ENCODE measurements around the gene STX8. TPM values are rescaled to one million over a fixed set of nuclear protein-coding genes. Genes with fewer than 3 reads are reported as not detected.
"Not testable (repeated sequence)": the region's sequence is repeated elsewhere in the genome, so short reads cannot be mapped to it uniquely, and the experiment has no call there.

STX8 gene
- total RNA-seq, 1 experiment from 2014 or later: 54.8 TPM

- DNase-seq (ENCODE audit: low read depth): peak; percentile 82
Measured at GRCh38 chr17:9346296-9346926, 229.2 kb downstream of the STX8 start.

DNA sequence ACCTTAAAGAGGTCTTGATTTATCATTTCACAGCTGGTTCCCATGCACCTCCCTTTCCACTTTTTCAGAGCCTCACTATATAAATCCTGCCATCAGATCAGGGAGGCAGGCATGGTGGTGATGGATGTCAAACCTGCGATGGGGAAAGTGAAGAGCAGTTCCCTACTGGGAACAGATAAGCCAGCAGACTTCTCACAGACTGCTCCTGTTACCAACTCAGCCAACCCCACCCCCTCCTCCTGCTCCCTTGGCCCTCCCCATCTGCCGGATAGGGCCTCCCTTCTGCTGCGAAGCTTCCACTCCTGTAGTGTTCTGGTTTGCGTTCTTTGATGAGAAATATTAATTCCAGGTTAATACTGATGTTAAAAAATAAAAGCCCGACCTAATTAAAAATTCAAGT is 232.1 kb downstream of the STX8 start:
- no peak for DNase-seq (ENCODE audit: low read depth)

- no peak for DNase-seq (ENCODE audit: low read depth)
Measured at GRCh38 chr17:9342225-9342624, 233.4 kb downstream of the STX8 start.

GRCh38 chr17:9339958-9340357 is 235.7 kb downstream of the STX8 start:
- DNase-seq (ENCODE audit: low read depth): no peak

- not testable (repeated sequence) for DNase-seq (ENCODE audit: low read depth)
Measured at GRCh38 chr17:9339482-9339881, 236.1 kb downstream of the STX8 start.

DNA sequence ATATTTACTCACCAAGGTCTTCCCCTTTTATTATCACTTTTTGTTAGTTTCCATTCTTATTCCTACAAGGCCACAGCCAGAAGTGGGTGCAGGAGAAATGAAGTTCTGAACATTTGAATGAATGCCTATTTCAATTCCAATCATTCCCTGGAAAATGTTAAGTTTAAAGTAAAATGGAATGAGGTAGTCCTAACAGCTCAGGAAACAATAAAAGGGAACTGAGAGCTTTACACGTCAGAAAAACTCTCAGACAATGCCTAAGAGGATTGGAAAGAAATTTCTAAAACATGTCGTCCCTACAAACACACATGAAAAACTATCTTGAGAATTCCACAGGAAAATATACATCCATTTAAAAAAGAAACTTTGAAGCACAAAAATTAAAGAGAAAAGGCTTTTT is 238.8 kb downstream of the STX8 start:
- DNase-seq (ENCODE audit: low read depth): no peak

DNA sequence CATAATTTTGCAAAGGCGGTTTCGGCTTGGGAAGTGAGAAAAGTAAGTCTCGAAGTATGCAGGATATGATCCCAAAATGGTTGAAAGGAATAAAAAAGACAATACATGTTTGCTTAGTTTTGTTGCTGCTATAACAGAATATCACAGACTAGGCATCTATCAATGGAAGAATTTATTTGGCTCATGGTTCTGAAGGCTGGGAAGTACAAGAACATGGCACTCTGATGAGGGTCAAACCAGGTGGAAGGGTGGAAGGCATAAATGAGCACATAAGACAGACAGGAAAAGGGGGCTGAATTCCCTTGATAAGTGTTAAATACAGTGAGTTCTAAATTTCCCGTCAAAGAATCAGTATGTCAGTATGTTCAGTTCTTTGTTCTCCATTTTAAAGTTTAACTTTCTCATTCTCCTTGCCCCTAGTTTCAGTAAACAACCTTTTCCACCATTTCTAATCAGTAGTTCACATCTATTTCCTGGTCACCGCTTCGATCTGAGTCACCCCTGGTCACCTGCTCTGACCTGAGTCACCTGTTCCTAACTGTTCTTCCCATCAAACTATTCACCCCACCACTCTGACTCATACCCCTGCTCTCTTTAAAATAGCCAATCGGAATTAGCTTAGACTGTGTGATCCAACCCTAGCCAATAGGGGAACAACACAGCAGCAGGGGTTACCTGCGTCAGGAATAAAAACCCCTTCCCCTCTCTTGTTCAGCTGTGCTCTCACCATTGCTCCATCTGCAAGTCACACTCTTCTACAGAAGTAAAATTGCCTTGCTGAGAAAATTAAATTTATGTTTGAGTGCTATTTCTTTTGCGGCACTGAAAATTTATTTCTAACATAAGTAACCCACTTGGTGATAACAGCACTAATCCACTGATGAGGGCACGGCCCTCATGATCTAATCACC is 240.8 kb downstream of the STX8 start:
- peak; percentile 18 for DNase-seq (ENCODE audit: low read depth)

- no peak for DNase-seq (ENCODE audit: low read depth)
Measured at GRCh38 chr17:9332132-9332494, 243.5 kb downstream of the STX8 start.

DNA sequence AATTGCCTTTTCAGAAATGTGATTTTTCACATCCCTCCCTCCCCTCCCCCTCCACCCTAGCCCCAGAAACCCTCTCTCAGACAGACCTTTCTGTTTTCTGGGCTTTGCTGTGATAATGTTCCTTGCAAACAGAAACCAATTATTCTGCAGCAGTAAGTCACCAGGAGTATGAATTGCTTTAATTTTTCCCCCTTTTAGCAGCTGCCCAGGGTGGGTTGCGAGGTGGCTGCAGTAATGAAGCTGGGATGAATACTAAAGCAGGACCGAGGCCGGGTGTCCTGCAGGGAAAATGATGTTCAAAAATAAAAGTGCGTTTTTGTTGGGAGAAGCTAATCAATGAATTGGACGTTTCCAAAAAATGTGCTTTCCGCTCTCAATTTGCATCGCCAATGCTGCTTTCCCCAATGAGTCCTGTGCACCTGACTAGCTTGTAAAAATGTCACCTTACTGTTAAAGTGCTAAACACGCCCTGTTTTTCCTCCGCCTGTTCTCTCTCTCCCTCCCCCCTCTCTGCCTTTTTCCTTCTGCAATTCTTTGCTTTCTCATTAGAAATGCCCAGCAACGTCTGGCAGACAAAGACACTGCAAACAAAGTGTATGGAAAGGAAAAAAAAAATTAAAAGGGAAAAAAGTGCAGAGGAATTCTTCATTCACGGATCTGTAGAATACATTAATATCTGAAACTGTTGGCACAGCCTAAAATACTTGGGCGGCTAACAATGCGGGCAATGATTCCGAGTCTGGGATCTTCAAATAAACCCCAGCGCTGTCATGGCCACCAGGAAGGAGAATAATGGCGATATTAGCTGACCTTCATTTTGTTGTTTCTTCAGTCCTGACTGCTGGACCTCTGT is 244.1 kb downstream of the STX8 start:
- no peak for DNase-seq (ENCODE audit: low read depth)

DNA sequence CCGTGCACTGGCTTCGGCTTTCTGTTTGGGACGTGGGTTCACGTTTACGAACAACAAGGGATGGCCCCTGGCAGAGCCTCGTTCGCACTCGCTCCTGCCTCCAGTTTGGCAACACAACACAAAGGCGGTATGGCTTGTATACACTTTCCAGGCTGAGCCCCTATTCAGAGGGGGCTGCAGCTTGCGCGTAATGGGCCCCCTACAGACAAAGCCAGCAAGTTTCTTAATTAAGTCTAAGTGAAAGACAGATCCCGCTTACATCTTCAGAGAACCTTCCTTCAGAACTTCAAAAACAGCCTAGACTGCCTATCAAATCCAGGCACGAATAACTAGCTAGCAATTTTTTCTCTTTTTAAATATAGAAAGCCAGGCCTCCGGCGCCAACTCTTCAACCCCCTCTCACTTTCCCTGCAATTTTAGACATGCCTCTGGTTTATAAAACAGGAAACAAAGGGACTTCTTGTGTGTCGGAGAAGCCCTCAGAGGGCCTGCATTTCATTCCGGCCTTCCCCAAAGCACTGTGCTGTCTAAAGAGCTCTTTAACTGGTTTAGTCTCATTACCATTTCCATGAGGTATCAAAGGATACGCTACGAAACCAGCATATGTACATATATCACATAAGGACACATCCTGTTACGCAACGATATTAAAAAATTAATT is 244.9 kb downstream of the STX8 start:
- DNase-seq (ENCODE audit: low read depth): no peak

- no peak for DNase-seq (ENCODE audit: low read depth)
Measured at GRCh38 chr17:9330141-9330540, 245.5 kb downstream of the STX8 start.

- DNase-seq (ENCODE audit: low read depth): no peak
Measured at GRCh38 chr17:9329251-9329921, 246.2 kb downstream of the STX8 start.

DNA sequence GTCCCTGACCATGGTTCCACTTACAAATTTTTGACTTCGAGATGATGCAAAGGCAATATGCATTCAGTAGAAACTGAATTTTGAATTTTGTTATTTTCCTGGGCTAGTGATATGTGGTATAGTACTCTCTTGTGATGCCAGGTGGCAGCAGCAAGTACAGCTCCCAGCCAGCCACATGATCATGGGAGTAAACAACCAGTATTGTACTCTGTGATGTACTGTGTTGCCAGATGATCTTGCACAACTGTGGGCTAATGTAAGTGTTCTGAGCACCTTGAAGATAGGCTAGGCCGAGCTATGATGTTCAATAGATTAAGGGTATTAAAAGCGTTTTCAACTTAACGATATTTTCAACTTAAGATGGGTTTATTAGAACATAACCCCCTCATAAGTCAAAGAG is 250.8 kb downstream of the STX8 start:
- peak; percentile 8 for DNase-seq (ENCODE audit: low read depth)

- no peak for DNase-seq (ENCODE audit: low read depth)
Measured at GRCh38 chr17:9322326-9322725, 253.3 kb downstream of the STX8 start.

- no peak for DNase-seq (ENCODE audit: low read depth)
Measured at GRCh38 chr17:9321890-9322289, 253.7 kb downstream of the STX8 start.

- no peak for DNase-seq (ENCODE audit: low read depth)
Measured at GRCh38 chr17:9315360-9315759, 260.3 kb downstream of the STX8 start.

DNA sequence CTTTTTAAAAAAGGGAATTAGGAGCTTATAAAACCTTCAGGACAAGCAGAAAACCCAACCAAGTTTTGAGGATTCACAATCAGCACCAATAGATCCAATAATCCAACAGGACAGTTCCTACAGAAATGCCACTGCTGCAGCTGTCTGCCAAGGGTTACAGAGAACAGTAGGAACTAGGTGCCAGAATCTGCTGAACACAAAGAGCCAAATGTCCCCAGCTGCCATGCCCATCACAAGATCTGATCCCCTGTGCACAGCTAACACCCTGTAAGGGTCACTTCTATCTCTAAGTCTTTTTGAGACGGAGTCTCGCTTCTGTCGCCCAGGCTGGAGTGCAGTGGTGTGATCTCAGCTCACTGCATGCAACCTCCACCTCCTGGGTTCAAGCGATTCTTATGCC is 262.3 kb downstream of the STX8 start:
- no peak for DNase-seq (ENCODE audit: low read depth)

- no peak for DNase-seq (ENCODE audit: low read depth)
Measured at GRCh38 chr17:9309216-9309615, 266.4 kb downstream of the STX8 start.

DNA sequence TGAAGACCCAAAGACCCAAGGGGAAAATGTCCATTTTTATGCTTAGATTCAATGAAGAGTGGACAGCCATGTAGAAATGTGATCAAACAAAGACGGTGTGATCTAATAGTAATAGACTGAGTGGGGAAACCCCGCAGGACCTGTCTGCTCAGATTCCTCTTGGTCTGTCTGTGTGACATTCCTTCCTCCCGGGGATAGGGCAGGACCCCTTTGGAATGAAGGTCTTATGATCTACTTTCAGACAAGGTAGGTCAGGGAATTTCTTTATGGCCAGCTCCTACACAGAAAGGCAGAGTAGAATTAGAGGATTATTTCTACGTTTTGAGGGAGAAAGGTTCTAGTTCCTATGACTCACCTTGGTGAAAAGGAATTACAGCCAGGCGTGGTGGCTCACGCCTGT is 267.6 kb downstream of the STX8 start:
- DNase-seq (ENCODE audit: low read depth): no peak

DNA sequence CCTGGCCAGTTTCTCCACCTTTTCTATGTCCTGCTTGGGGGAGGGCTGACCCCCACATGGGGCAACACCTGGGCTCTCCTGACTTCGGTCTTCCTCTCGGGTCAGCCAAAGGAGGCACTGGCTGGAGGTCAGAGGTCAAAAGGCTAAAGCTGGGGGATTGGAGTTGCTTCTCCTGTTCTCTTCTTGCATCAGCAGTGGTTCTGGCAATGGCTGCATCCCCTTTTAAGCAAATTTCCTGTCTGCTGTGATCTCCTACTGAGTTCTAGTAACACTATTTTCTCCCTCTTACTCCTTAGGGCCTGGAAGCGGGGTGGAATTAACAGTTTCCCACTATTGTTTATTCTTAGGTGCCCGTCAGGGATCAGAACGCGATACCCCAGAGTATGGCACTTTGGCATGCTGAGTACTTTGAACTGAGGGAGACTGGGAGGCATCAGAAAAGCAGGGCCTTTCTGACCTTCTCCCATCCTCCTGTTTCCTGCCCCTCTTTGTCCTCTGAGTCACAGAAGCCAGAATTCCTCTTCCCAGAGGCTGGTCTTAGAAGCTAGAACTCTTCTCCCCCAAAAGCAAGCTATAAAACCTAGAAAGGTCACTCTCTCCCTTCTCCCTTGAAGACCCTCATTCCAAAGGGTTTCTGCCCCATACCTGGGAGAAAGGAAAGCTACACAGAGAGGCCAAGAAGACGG is 268.2 kb downstream of the STX8 start:
- DNase-seq (ENCODE audit: low read depth): no peak

GRCh38 chr17:9306086-9306485 is 269.5 kb downstream of the STX8 start:
- no peak for DNase-seq (ENCODE audit: low read depth)
